ENCODE data around the gene NAPSA. TPM values are rescaled to one million over a fixed set of nuclear protein-coding genes. Genes with fewer than 3 reads are reported as not detected.
"Not testable (repeated sequence)": the region's sequence is repeated elsewhere in the genome, so short reads cannot be mapped to it uniquely, and the experiment has no call there.

NAPSA gene
- total and polyA plus RNA-seq, 7 donors, result 0.55 to 2.4 (median 0.95) TPM; not detected in 2

DNA sequence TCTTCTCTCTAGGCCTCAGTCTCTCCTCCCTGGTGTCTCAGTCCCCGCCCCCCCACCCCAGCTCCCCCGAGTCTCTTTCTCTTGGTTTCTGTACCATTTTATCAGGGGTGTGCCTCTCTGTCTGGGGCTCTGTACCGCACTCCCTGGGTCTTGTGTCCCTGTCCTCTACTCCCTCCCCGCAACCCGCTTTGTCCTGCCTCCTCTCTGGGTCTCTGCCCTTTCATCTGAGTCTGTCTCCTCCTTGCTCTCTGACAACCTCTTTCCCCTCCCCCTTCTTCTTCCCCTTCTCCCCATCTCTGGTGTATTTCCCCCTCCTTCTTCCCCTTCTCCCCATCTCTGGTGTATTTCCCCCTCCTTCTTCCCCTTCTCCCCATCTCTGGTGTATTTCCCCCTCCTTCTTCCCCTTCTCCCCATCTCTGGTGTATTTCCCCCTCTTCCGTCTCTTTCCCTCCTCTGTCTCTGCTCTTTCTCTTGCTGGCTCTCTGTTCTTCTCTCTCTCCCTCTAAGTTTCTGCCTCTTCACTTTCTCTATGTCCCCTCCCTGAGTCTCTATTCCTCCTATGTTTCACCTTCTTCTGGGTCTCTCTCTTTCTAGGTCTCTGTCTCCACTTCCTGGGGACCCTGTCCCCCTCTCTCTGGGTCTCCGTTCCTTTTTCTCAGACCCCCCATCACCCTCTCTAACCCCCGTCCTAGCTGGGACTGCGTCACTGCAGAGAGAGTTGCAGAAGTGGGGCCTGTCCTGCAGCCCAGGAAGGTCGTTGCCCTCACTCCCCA, 34.0 kb downstream of the NAPSA start:
- TF ChIP-seq POLR2AphosphoS5 (IDR thresholded peaks at IDR 0.05), result no peak
- TF ChIP-seq, protein P1, sequence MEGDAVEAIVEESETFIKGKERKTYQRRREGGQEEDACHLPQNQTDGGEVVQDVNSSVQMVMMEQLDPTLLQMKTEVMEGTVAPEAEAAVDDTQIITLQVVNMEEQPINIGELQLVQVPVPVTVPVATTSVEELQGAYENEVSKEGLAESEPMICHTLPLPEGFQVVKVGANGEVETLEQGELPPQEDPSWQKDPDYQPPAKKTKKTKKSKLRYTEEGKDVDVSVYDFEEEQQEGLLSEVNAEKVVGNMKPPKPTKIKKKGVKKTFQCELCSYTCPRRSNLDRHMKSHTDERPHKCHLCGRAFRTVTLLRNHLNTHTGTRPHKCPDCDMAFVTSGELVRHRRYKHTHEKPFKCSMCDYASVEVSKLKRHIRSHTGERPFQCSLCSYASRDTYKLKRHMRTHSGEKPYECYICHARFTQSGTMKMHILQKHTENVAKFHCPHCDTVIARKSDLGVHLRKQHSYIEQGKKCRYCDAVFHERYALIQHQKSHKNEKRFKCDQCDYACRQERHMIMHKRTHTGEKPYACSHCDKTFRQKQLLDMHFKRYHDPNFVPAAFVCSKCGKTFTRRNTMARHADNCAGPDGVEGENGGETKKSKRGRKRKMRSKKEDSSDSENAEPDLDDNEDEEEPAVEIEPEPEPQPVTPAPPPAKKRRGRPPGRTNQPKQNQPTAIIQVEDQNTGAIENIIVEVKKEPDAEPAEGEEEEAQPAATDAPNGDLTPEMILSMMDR (IDR thresholded peaks at IDR 0.05), result no peak
- no peak for TF ChIP-seq EP300 (IDR thresholded peaks at IDR 0.05)
- no peak for TF ChIP-seq POLR2A (IDR thresholded peaks at IDR 0.05)
- Histone ChIP-seq H3K27ac (peak overlapping the region in 2 of 4 donors; percentile 3 to 83), H3K4me3 (peak overlapping the region in 3 of 4 donors; percentile 0 to 35 (median 23)), H3K9me3 (no peaks in the 10 kb centered on the region), H3K36me3 (no peaks in the 10 kb centered on the region), H3K27me3 (peaks cover 49 to 85% (median 78%) of the 10 kb centered on the region in 3 donors), H3K4me1 (peaks cover 0 to 41% (median 34%) of the 10 kb centered on the region in 4 donors)
- intact Hi-C loops (cut with DNase I), result no loop called here
- no peak for DNase-seq
- WGBS, 2 donors, result 14 to 15% methylated on average over 10 of the region's 10 CpGs

GRCh38 chr19:50330365-50331078, 34.9 kb downstream of the NAPSA start:
- Histone ChIP-seq H3K4me1 (peaks cover 0 to 49% (median 40%) of the 10 kb centered on the region in 4 donors), H3K9me3 (no peaks in the 10 kb centered on the region), H3K4me3 (peak overlapping the region in 3 of 4 donors; percentile 0 to 35 (median 23)), H3K36me3 (no peaks in the 10 kb centered on the region), H3K27me3 (peaks cover 50 to 93% (median 87%) of the 10 kb centered on the region in 3 donors), H3K27ac (peak overlapping the region in 2 of 4 donors; percentile 3 to 83)
- DNase-seq, result no peak
- intact Hi-C loops (cut with DNase I), result no loop called here
- 2 to 3% methylated on average over 48 of the region's 48 CpGs for WGBS, 2 donors
- TF ChIP-seq, protein P1 (IDR thresholded peaks at IDR 0.05), result no peak

DNA sequence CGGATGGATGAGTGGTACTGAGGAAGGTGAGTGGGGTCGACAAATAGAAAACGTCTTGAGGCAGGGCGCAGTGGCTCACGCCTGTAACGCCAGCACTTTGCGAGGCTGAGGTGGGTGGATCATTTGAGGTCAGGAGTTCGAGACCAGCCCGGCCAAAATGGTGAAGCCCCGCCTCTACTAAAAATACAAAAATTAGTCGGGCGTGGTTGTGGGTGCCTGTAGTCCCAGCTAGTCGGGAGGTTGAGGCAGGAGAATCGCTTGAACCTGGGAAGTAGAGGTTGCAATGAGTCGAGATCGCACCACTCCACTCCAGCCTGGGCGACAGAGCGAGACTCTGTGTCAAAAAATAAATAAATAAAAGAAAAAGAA, 35.5 kb downstream of the NAPSA start:
- peak overlapping the region in 3 of 4 donors; percentile 16 to 83 (median 50) for H3K27ac ChIP-seq
- intact Hi-C loops (cut with DNase I); DNase-seq; H3K36me3 ChIP-seq; H3K9me3 ChIP-seq: not testable (repeated sequence)
- peak overlapping the region in 3 of 4 donors; percentile 2 to 33 (median 23) for H3K4me3 ChIP-seq
- WGBS, 2 donors, result 15 to 21% methylated on average over 18 of the region's 18 CpGs
- peaks cover 0 to 49% (median 40%) of the 10 kb centered on the region in 4 donors for H3K4me1 ChIP-seq
- peaks cover 50 to 91% (median 90%) of the 10 kb centered on the region in 3 donors for H3K27me3 ChIP-seq

DNA sequence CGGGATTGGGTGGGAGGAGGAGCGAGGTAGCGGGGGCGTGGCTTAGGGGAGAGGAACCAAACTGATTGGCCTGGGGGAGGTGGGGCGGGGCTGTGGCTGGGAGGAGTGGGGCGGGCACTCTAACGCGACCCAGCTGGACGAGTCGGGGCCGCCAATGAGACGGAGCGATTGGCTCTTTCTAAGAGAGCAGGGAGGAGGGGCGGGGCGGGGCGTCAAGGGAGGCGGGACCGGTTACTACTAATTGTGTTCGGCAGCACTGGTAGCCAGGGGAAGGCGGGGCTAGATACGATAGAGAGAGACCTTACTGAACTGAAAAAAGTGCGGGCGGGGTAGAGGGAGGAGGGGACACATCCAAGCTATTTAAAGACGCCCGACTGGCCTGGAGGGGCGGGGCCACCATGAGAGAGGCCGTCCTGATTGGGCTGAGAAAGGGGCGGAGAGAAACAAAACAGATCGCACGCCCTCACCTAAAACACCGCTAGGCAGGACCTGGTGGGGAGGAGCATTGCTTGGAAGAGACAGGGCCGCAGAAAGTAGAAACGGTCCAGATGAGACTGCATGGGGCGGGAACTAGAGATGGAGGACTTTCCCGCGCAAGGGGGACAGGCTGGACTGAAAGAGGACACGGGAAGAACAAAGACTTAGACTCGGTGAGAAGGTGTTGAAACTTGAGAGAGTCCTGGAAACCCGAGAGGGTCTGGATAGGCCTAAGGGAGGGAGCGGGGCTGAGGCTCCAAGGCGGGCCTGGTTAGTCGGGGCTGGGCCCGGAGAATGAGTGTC, 36.1 kb downstream of the NAPSA start, which contains the start of gene KCNC3:
Gene KCNC3, minus strand, starts transcription at position 232 of the 780 bp plus-strand sequence. CDS start 295 bp downstream, outside the sequence.
- intact Hi-C loops (cut with DNase I), result no loop called here
- peak within 1 kb of the TSS in 3 of 4 donors; percentile 16 to 83 (median 50) for H3K27ac ChIP-seq
- peak; percentile 97 for DNase-seq
- H3K4me1 ChIP-seq, result peaks cover 0 to 48% (median 40%) of the 10 kb centered on the region in 4 donors
- no peaks in the 10 kb centered on the region for H3K36me3 ChIP-seq
- WGBS, 2 donors, result 2 to 4% methylated on average over 43 of the region's 43 CpGs
- TF ChIP-seq EP300 (IDR thresholded peaks at IDR 0.05) (no peak), POLR2AphosphoS5 (IDR thresholded peaks at IDR 0.05) (peak in 1 of 4 donors; percentile 41)
- H3K4me3 ChIP-seq, result peak within 1 kb of the TSS in 3 of 4 donors; percentile 2 to 41 (median 40)
- H3K27me3 ChIP-seq, result peaks cover 50 to 85% (median 84%) of the 10 kb centered on the region in 3 donors
- H3K9me3 ChIP-seq, result no peaks in the 10 kb centered on the region

DNA sequence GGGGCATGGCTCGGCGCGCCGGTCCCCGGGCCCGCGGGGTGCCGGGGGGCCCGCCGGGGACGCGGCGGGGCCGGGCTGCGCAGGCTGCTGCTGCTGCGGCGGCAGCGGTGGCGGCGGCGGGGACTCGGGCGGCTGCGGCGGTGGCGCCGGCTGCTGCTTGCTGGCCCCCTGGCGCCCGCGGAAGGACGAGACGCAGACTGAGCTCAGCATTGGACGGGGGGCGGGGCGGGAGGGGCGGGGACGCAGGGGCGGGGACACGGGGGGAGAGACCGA, 36.6 kb downstream of the NAPSA start:
- Histone ChIP-seq H3K27ac (no peak overlapping the region), H3K4me1 (peaks cover 0 to 43% (median 36%) of the 10 kb centered on the region in 4 donors), H3K27me3 (peaks cover 50 to 80% (median 79%) of the 10 kb centered on the region in 3 donors), H3K4me3 (peak overlapping the region in 2 of 4 donors; percentile 40 to 41), H3K36me3 (no peaks in the 10 kb centered on the region), H3K9me3 (no peaks in the 10 kb centered on the region)
- intact Hi-C loops (cut with DNase I), result no loop called here
- 1% methylated on average over 40 of the region's 40 CpGs for WGBS, 2 donors
- TF ChIP-seq POLR2A (IDR thresholded peaks at IDR 0.05) (no peak), EP300 (IDR thresholded peaks at IDR 0.05) (no peak), POLR2AphosphoS5 (IDR thresholded peaks at IDR 0.05) (no peak)
- TF ChIP-seq, protein P1 (IDR thresholded peaks at IDR 0.05), result no peak
- DNase-seq, result no peak

Data from sigmoid colon (tissue), 7 donors.